Measurements from ENCODE around the gene ZACN. TPM values are rescaled to one million over a fixed set of nuclear protein-coding genes. Genes with fewer than 3 reads are reported as not detected.
A peak's percentile ranks its signal among the peaks of the same experiment; 100 is the strongest.

ZACN gene
- polyA plus RNA-seq, 4 donors = 0.87 to 21.6 (median 2.0) TPM

GRCh38 chr17:76095943-76096342, 17.0 kb downstream of the ZACN start:
- no peaks in the 10 kb centered on the region for H3K4me1 ChIP-seq (ENCODE audit: control insufficient read depth in 3 of 3, insufficient read depth in 2 of 3, low read depth in 1 of 3, low read length in 2 of 3)
- no peak for FAIRE-seq
- H3K36me3 ChIP-seq (ENCODE audit: control insufficient read depth in 3 of 3, insufficient read depth in 2 of 3, low read depth in 1 of 3, low read length in 3 of 3) = peaks cover 12 to 82% (median 14%) of the 10 kb centered on the region in 3 donors
- H3K27ac ChIP-seq (ENCODE audit: low read depth in 1 of 3, low read length in 2 of 3) = no peak overlapping the region
- no peaks in the 10 kb centered on the region for H3K9me3 ChIP-seq (ENCODE audit: control insufficient read depth in 2 of 2, insufficient read depth in 1 of 2, low read depth in 1 of 2, low read length in 1 of 2)
- no peak overlapping the region for H3K4me3 ChIP-seq (ENCODE audit: low read depth in 1 of 3, low read length in 3 of 3)
- H3K27me3 ChIP-seq (ENCODE audit: control insufficient read depth in 3 of 3, insufficient read depth in 3 of 3, low read length in 3 of 3) = no peaks in the 10 kb centered on the region
- WGBS, 3 donors = 88 to 91% (median 91%) methylated on average over 13 of the region's 13 CpGs
- no peak for DNase-seq

DNA sequence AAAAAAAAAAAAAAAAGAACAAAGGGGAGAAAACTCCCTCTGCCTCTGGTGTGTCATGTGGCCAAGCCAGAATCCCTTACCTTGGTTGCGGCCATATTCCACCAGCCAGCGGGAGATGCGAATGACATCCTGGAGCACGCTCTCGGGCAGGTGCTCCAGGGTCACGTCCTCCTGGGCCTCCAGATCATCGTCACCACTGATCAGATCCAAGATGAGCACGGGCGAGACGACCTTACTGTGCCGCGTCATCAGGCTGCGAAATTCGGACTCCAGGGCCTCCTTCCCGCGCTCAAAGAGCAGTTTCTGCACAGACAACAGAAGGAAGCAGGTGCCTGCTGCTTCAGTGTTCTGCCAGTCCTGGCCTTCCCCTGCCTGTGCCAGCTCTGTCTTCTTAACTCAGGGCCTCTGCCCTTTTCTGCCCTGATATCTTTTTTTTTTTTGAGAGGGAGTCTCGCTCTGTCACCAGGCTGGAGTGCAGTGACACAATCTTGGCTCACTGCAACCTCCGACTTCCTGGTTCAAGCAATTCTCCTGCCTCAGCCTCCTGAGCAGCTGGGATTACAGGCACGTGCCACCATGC, 18.8 kb downstream of the ZACN start:
- 91 to 95% (median 92%) methylated on average over 18 to 19 of the region's 19 CpGs for WGBS, 3 donors
- no peak for DNase-seq
- FAIRE-seq = no peak
- Histone ChIP-seq H3K36me3 (ENCODE audit: control insufficient read depth in 3 of 3, insufficient read depth in 2 of 3, low read depth in 1 of 3, low read length in 3 of 3) (peaks cover 12 to 75% (median 14%) of the 10 kb centered on the region in 3 donors), H3K4me1 (ENCODE audit: control insufficient read depth in 3 of 3, insufficient read depth in 2 of 3, low read depth in 1 of 3, low read length in 2 of 3) (peaks cover 0 to 4% (median 3%) of the 10 kb centered on the region in 3 donors), H3K9me3 (ENCODE audit: control insufficient read depth in 2 of 2, insufficient read depth in 1 of 2, low read depth in 1 of 2, low read length in 1 of 2) (no peaks in the 10 kb centered on the region), H3K27ac (ENCODE audit: low read depth in 1 of 3, low read length in 2 of 3) (no peak overlapping the region), H3K27me3 (ENCODE audit: control insufficient read depth in 3 of 3, insufficient read depth in 3 of 3, low read length in 3 of 3) (no peaks in the 10 kb centered on the region), H3K4me3 (ENCODE audit: low read depth in 1 of 3, low read length in 3 of 3) (no peak overlapping the region)

GRCh38 chr17:76102944-76103273, 23.9 kb downstream of the ZACN start:
- Histone ChIP-seq H3K9me3 (ENCODE audit: control insufficient read depth in 2 of 2, insufficient read depth in 1 of 2, low read depth in 1 of 2, low read length in 1 of 2) (no peaks in the 10 kb centered on the region), H3K4me1 (ENCODE audit: control insufficient read depth in 3 of 3, insufficient read depth in 2 of 3, low read depth in 1 of 3, low read length in 2 of 3) (peaks cover 0 to 21% (median 5%) of the 10 kb centered on the region in 3 donors), H3K27ac (ENCODE audit: low read depth in 1 of 3, low read length in 2 of 3) (peak overlapping the region; percentile 24 to 81 (median 36)), H3K27me3 (ENCODE audit: control insufficient read depth in 3 of 3, insufficient read depth in 3 of 3, low read length in 3 of 3) (no peaks in the 10 kb centered on the region), H3K4me3 (ENCODE audit: low read depth in 1 of 3, low read length in 3 of 3) (peak overlapping the region; percentile 81 to 97 (median 83)), H3K36me3 (ENCODE audit: control insufficient read depth in 3 of 3, insufficient read depth in 2 of 3, low read depth in 1 of 3, low read length in 3 of 3) (peaks cover 0 to 31% (median 5%) of the 10 kb centered on the region in 3 donors)
- FAIRE-seq (no peak), DNase-seq (peak in 1 of 2 donors; percentile 34)
- 0 to 2% (median 0%) methylated on average over 4 of the region's 4 CpGs for WGBS, 3 donors

GRCh38 chr17:76103274-76104139, 24.5 kb downstream of the ZACN start, which contains the start of gene EXOC7:
Gene EXOC7, minus strand, starts transcription at chr17:76103787. Its CDS starts 95 bp downstream, at chr17:76103692.
- WGBS, 3 donors = 4 to 5% (median 5%) methylated on average over 54 to 55 of the region's 55 CpGs
- Histone ChIP-seq H3K36me3 (ENCODE audit: control insufficient read depth in 3 of 3, insufficient read depth in 2 of 3, low read depth in 1 of 3, low read length in 3 of 3) (peaks cover 0 to 26% (median 5%) of the 10 kb centered on the region in 3 donors), H3K9me3 (ENCODE audit: control insufficient read depth in 2 of 2, insufficient read depth in 1 of 2, low read depth in 1 of 2, low read length in 1 of 2) (no peaks in the 10 kb centered on the region), H3K4me1 (ENCODE audit: control insufficient read depth in 3 of 3, insufficient read depth in 2 of 3, low read depth in 1 of 3, low read length in 2 of 3) (peaks cover 0 to 21% (median 5%) of the 10 kb centered on the region in 3 donors), H3K27me3 (ENCODE audit: control insufficient read depth in 3 of 3, insufficient read depth in 3 of 3, low read length in 3 of 3) (no peaks in the 10 kb centered on the region), H3K4me3 (ENCODE audit: low read depth in 1 of 3, low read length in 3 of 3) (peak within 1 kb of the TSS; percentile 81 to 97 (median 83)), H3K27ac (ENCODE audit: low read depth in 1 of 3, low read length in 2 of 3) (peak within 1 kb of the TSS; percentile 24 to 81 (median 76))
- DNase-seq (peak; percentile 95 to 97), FAIRE-seq (no peak)

DNA sequence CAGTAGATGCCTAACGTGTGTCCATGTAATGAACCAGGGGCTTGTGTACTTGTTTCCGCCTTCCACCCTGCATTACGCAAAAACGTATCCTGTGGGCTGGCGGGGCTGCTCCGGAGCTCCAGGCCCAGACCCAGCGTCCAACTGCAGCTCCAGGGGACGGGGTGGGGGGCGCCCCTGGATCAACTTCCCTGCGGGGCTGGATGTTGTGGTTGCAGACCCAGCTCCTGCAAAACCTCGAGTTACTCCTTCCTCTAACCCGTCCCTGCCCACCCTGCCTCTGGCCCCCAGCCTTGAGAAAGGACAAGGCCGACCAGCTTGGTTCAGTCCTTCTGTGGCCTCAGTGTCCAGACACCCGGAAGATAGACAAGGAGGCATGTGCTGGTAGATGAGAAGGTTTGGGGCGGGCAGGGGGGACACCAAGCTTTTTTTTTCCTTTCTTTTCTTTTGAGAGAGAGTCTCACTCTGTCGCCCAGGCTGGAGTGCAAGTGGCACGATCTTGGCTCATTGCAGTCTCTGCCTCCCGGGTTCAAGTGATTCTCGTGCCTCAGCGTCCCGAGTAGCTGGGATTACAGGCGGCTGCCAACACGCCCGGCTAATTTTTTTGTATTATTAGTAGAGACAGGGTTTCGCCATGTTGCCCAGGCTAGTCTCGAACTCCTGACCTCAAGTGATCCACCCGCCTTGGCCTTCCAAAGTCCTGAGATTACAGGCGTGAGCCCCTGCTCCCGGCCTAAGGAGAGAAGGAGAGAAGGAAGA, 25.3 kb downstream of the ZACN start:
- Histone ChIP-seq H3K4me1 (ENCODE audit: control insufficient read depth in 3 of 3, insufficient read depth in 2 of 3, low read depth in 1 of 3, low read length in 2 of 3) (peaks cover 0 to 21% (median 5%) of the 10 kb centered on the region in 3 donors), H3K36me3 (ENCODE audit: control insufficient read depth in 3 of 3, insufficient read depth in 2 of 3, low read depth in 1 of 3, low read length in 3 of 3) (peaks cover 0 to 22% (median 5%) of the 10 kb centered on the region in 3 donors), H3K27me3 (ENCODE audit: control insufficient read depth in 3 of 3, insufficient read depth in 3 of 3, low read length in 3 of 3) (no peaks in the 10 kb centered on the region), H3K4me3 (ENCODE audit: low read depth in 1 of 3, low read length in 3 of 3) (peak overlapping the region; percentile 16 to 97 (median 81)), H3K9me3 (ENCODE audit: control insufficient read depth in 2 of 2, insufficient read depth in 1 of 2, low read depth in 1 of 2, low read length in 1 of 2) (no peaks in the 10 kb centered on the region), H3K27ac (ENCODE audit: low read depth in 1 of 3, low read length in 2 of 3) (peak overlapping the region in 2 of 3 donors; percentile 76 to 81)
- WGBS, 3 donors = 83 to 87% (median 84%) methylated on average over 29 of the region's 29 CpGs
- DNase-seq = no peak
- FAIRE-seq = no peak

GRCh38 chr17:76104896-76105231, 25.9 kb downstream of the ZACN start:
- H3K4me1 ChIP-seq (ENCODE audit: control insufficient read depth in 3 of 3, insufficient read depth in 2 of 3, low read depth in 1 of 3, low read length in 2 of 3) = peaks cover 0 to 21% (median 5%) of the 10 kb centered on the region in 3 donors
- DNase-seq (peak in 1 of 2 donors; percentile 34), FAIRE-seq (no peak)
- WGBS, 3 donors = 69 to 77% (median 76%) methylated on average over 5 of the region's 5 CpGs
- H3K36me3 ChIP-seq (ENCODE audit: control insufficient read depth in 3 of 3, insufficient read depth in 2 of 3, low read depth in 1 of 3, low read length in 3 of 3) = peaks cover 0 to 20% (median 4%) of the 10 kb centered on the region in 3 donors
- peak overlapping the region in 1 of 3 donors; percentile 16 for H3K27ac ChIP-seq (ENCODE audit: low read depth in 1 of 3, low read length in 2 of 3)
- H3K27me3 ChIP-seq (ENCODE audit: control insufficient read depth in 3 of 3, insufficient read depth in 3 of 3, low read length in 3 of 3) = no peaks in the 10 kb centered on the region
- no peaks in the 10 kb centered on the region for H3K9me3 ChIP-seq (ENCODE audit: control insufficient read depth in 2 of 2, insufficient read depth in 1 of 2, low read depth in 1 of 2, low read length in 1 of 2)
- no peak overlapping the region for H3K4me3 ChIP-seq (ENCODE audit: low read depth in 1 of 3, low read length in 3 of 3)

GRCh38 chr17:76106703-76107102, 27.7 kb downstream of the ZACN start:
- FAIRE-seq = no peak

DNA sequence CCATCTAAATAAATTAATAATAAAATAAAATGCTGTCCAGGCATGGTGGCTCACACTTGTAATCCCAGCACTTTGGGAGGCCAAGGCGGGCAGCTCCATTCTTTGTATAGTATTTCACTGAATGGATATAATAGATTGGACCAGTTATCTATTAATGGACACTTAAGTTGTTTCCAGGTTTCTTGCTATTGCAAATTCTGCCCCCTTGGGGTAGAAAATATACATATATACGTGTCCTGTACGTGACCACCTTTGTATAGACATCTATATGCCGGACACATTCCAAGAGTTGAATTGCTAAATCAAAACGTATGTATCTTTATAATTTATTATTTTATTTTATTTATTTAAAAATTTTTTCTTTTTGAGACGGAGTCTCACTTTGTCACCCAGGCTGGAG, 28.5 kb downstream of the ZACN start:
- peak; percentile 20 to 33 for DNase-seq
- no peaks in the 10 kb centered on the region for H3K27me3 ChIP-seq (ENCODE audit: control insufficient read depth in 3 of 3, insufficient read depth in 3 of 3, low read length in 3 of 3)
- WGBS, 3 donors = 68 to 74% (median 69%) methylated on average over 6 of the region's 6 CpGs
- no peak for FAIRE-seq
- no peak overlapping the region for H3K27ac ChIP-seq (ENCODE audit: low read depth in 1 of 3, low read length in 2 of 3)
- H3K9me3 ChIP-seq (ENCODE audit: control insufficient read depth in 2 of 2, insufficient read depth in 1 of 2, low read depth in 1 of 2, low read length in 1 of 2) = no peaks in the 10 kb centered on the region
- H3K36me3 ChIP-seq (ENCODE audit: control insufficient read depth in 3 of 3, insufficient read depth in 2 of 3, low read depth in 1 of 3, low read length in 3 of 3) = no peaks in the 10 kb centered on the region
- H3K4me1 ChIP-seq (ENCODE audit: control insufficient read depth in 3 of 3, insufficient read depth in 2 of 3, low read depth in 1 of 3, low read length in 2 of 3) = peaks cover 0 to 17% (median 5%) of the 10 kb centered on the region in 3 donors
- no peak overlapping the region for H3K4me3 ChIP-seq (ENCODE audit: low read depth in 1 of 3, low read length in 3 of 3)

More at GRCh38 chr17:76106703-76107102, 27.7 kb downstream of the ZACN start:
- H3K27ac ChIP-seq (ENCODE audit: low read depth in 1 of 3, low read length in 2 of 3) = peak overlapping the region in 1 of 3 donors; percentile 4
- no peaks in the 10 kb centered on the region for H3K27me3 ChIP-seq (ENCODE audit: control insufficient read depth in 3 of 3, insufficient read depth in 3 of 3, low read length in 3 of 3)
- no peaks in the 10 kb centered on the region for H3K9me3 ChIP-seq (ENCODE audit: control insufficient read depth in 2 of 2, insufficient read depth in 1 of 2, low read depth in 1 of 2, low read length in 1 of 2)
- peaks cover 0 to 21% (median 5%) of the 10 kb centered on the region in 3 donors for H3K4me1 ChIP-seq (ENCODE audit: control insufficient read depth in 3 of 3, insufficient read depth in 2 of 3, low read depth in 1 of 3, low read length in 2 of 3)
- no peak overlapping the region for H3K4me3 ChIP-seq (ENCODE audit: low read depth in 1 of 3, low read length in 3 of 3)
- H3K36me3 ChIP-seq (ENCODE audit: control insufficient read depth in 3 of 3, insufficient read depth in 2 of 3, low read depth in 1 of 3, low read length in 3 of 3) = peaks cover 0 to 4% (median 0%) of the 10 kb centered on the region in 3 donors
- WGBS, 3 donors = 67 to 76% (median 68%) methylated on average over 3 of the region's 3 CpGs
- no peak for DNase-seq

Data from small intestine (tissue), 7 donors.